GM18909 (cell line): Measurements from ENCODE around the gene PSMB2.
A peak's percentile ranks its signal among the peaks of the same experiment; 100 is the strongest.
"Not testable (repeated sequence)": the region's sequence is repeated elsewhere in the genome, so short reads cannot be mapped to it uniquely, and the experiment has no call there.

Source experiments
- ATAC-seq: cut with Tn5 transposase; IDR thresholded peaks from one replicate; pipeline ENCODE4 v1.9.1; 2021; ENCODE audit warnings: mild to moderate bottlenecking; ENCODE audit not compliant: unreplicated experiment, poor library complexity

PSMB2 gene

GRCh38 chr1:35597870-35598269, 43.5 kb downstream of the PSMB2 start:
- no peak for ATAC-seq

GRCh38 chr1:35595684-35596083, 45.6 kb downstream of the PSMB2 start:
- ATAC-seq: no peak

- no peak for ATAC-seq
These were observed 47.1 kb downstream of the PSMB2 start for GRCh38 chr1:35594005-35594760.

GRCh38 chr1:35592991-35593769, 48.1 kb downstream of the PSMB2 start:
- ATAC-seq: no peak

GRCh38 chr1:35591211-35591610, 50.1 kb downstream of the PSMB2 start:
- no peak for ATAC-seq

- ATAC-seq: no peak
These were observed 50.8 kb downstream of the PSMB2 start for GRCh38 chr1:35590476-35591040.

- no peak for ATAC-seq
These were observed 51.6 kb downstream of the PSMB2 start for GRCh38 chr1:35589516-35590427.

- no peak for ATAC-seq
These were observed 53.0 kb downstream of the PSMB2 start for GRCh38 chr1:35588197-35588910.

- no peak for ATAC-seq
These were observed 53.6 kb downstream of the PSMB2 start for GRCh38 chr1:35587736-35588135.

GRCh38 chr1:35586808-35587207, 54.5 kb downstream of the PSMB2 start:
- no peak for ATAC-seq

GRCh38 chr1:35585805-35586204, 55.5 kb downstream of the PSMB2 start:
- ATAC-seq: not testable (repeated sequence)

GRCh38 chr1:35585281-35585680, 56.0 kb downstream of the PSMB2 start:
- no peak for ATAC-seq

- ATAC-seq: not testable (repeated sequence)
These were observed 59.7 kb downstream of the PSMB2 start for GRCh38 chr1:35581621-35582020.

- ATAC-seq: no peak
These were observed 60.4 kb downstream of the PSMB2 start for GRCh38 chr1:35580949-35581388.

- ATAC-seq: peak; percentile 77
These were observed 64.0 kb downstream of the PSMB2 start for GRCh38 chr1:35577071-35577998.

GRCh38 chr1:35576766-35577070, 64.6 kb downstream of the PSMB2 start:
- not testable (repeated sequence) for ATAC-seq

GRCh38 chr1:35576061-35576765, 65.1 kb downstream of the PSMB2 start:
- ATAC-seq: no peak

- no peak for ATAC-seq
These were observed 65.8 kb downstream of the PSMB2 start for GRCh38 chr1:35575416-35575958.
